Esophagus mucosa (tissue), 1 donor: ENCODE results near the gene CD80. TPM values are rescaled to one million over a fixed set of nuclear protein-coding genes. Genes with fewer than 3 reads are reported as not detected.

Experiments used
- ATAC-seq: fragments of 200-7000 bp; cut with Tn5 transposase; one replicate; pipeline ENCODE4 v1.9.1; 2020
- total RNA-seq: library from RNA; stranded (reverse); gene quantifications from one replicate; pipeline ENCODE4 v1.2.4, GENCODE V29; 2023
- donor health status: DM: yes; HTN: yes; CAD: no.

The CD80 gene
- total RNA-seq, 1 donor from 2014 or later = 0.08 TPM

GRCh38 chr3:119492810-119493209, 66.6 kb downstream of the CD80 start:
- no peak for ATAC-seq

GRCh38 chr3:119492128-119492527, 67.3 kb downstream of the CD80 start:
- ATAC-seq = no peak

GRCh38 chr3:119490153-119490552, 69.3 kb downstream of the CD80 start:
- ATAC-seq = no peak

DNA sequence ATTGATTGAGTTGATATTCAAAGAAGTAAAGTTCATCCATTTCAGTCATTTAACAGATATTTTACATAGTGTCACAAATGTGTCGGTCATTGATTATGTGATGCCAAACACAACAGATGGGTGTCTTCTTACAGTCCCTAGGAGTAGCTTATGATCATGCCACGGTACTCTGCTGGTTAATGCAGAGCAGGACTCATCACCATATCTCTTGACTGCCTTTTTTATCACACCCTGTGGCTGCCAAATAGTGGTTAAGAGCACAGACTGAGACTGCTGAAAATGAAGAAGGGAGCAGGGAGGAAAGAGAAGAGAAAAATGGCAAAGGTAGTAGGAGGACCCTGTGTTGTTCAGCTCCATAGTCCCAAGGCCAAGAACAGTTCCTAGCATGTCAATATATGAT, 73.9 kb downstream of the CD80 start:
- ATAC-seq = no peak

GRCh38 chr3:119483101-119483500, 76.3 kb downstream of the CD80 start:
- ATAC-seq = no peak

DNA sequence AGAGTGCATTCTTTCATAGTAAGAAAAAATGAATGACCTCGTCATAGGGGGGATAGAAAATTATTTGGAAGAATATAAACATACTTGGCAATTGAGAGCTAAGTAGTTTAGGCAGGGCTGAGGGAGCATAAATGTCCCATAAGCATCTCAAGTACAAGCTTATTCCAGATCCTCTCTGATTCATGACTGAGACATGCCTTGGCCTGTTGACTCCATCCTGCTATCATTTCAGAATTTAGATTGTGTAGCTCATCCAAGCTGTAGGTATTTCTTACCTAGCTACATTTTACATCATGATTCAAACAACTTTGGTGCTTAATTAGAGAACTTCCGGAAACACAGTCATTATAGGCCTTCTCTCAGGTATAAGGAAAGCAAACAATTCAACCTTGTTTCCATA, 78.3 kb downstream of the CD80 start:
- ATAC-seq = peak; percentile 91

Other genes with a start within 250 kb of the CD80 start
- gene TMEM39A, start 96.0 kb downstream of the CD80 start, total RNA-seq = 13.1 TPM
- gene POGLUT1, start 90.7 kb downstream of the CD80 start, total RNA-seq = 9.0 TPM
- gene TIMMDC1, start 61.1 kb downstream of the CD80 start, total RNA-seq = 90.3 TPM
- gene ADPRH, start 19.9 kb upstream of the CD80 start, total RNA-seq = 2.1 TPM
- 0.92 TPM for gene PLA1A, start 38.3 kb upstream of the CD80 start, total RNA-seq
- gene POPDC2, start 101.0 kb upstream of the CD80 start, total RNA-seq = 0.60 TPM
- 24.9 TPM for gene COX17, start 117.8 kb upstream of the CD80 start, total RNA-seq
- gene CFAP91, start 143.4 kb upstream of the CD80 start, total RNA-seq = not detected
- not detected for gene NR1I2, start 222.5 kb upstream of the CD80 start, total RNA-seq